ENCODE measurements around the gene FCHO2. TPM values are rescaled to one million over a fixed set of nuclear protein-coding genes. Genes with fewer than 3 reads are reported as not detected.
"Not testable (repeated sequence)": the region's sequence is repeated elsewhere in the genome, so short reads cannot be mapped to it uniquely, and the experiment has no call there.

The FCHO2 gene
- total RNA-seq, 1 donor from 2014 or later = 5.3 TPM

- intact Hi-C loops (cut with micrococcal nuclease) = no loop called here
These were observed 66.8 kb downstream of the FCHO2 start for GRCh38 chr5:73022471-73023169.

GRCh38 chr5:73024946-73025544 is 69.2 kb downstream of the FCHO2 start:
- H3K4me1 Mint-ChIP-seq; DNase-seq; ATAC-seq (ENCODE audit: low read depth); H3K36me3 Mint-ChIP-seq (ENCODE audit: low read depth); H3K4me3 Mint-ChIP-seq; H3K27ac Mint-ChIP-seq; CTCF ChIA-PET; intact Hi-C loops (cut with micrococcal nuclease); H3K27me3 Mint-ChIP-seq; POLR2A ChIA-PET; H3K9me3 Mint-ChIP-seq: not testable (repeated sequence)

More at GRCh38 chr5:73022471-73023169, 66.8 kb downstream of the FCHO2 start:
- Mint-ChIP-seq H3K4me3 (no peak overlapping the region), H3K4me1 (no peaks in the 10 kb centered on the region), H3K27me3 (no peaks in the 10 kb centered on the region), H3K36me3 (ENCODE audit: low read depth) (peaks cover 2% of the 10 kb centered on the region), H3K9me3 (no peaks in the 10 kb centered on the region), H3K27ac (no peak overlapping the region)
- ChIA-PET CTCF (no interaction called here), POLR2A (interaction anchor here (0.7 kb wide), 1 partner anchor 19 kb away, joined by 4 read pairs; no protein-coding TSS in a partner anchor)
- DNase-seq (no peak), ATAC-seq (ENCODE audit: low read depth) (no peak)
- TF ChIP-seq CTCF (IDR thresholded peaks at IDR 0.05) = no peak

- TF ChIP-seq CTCF (IDR thresholded peaks at IDR 0.05) = no peak
- peaks cover 2% of the 10 kb centered on the region for H3K36me3 Mint-ChIP-seq (ENCODE audit: low read depth)
- POLR2A ChIA-PET = no interaction called here
- no peaks in the 10 kb centered on the region for H3K27me3 Mint-ChIP-seq
- no peak overlapping the region for H3K4me3 Mint-ChIP-seq
- CTCF ChIA-PET = no interaction called here
- intact Hi-C loops (cut with micrococcal nuclease) = no loop called here
- DNase-seq = no peak
- no peaks in the 10 kb centered on the region for H3K4me1 Mint-ChIP-seq
- ATAC-seq (ENCODE audit: low read depth) = no peak
- H3K27ac Mint-ChIP-seq = no peak overlapping the region
- no peaks in the 10 kb centered on the region for H3K9me3 Mint-ChIP-seq
These were observed 71.5 kb downstream of the FCHO2 start for GRCh38 chr5:73027361-73027760.

GRCh38 chr5:73027816-73028215 is 72.0 kb downstream of the FCHO2 start:
- ChIA-PET POLR2A (interaction anchor here (0.7 kb wide), 1 partner anchor 214 kb away, joined by 5 read pairs; no protein-coding TSS in a partner anchor), CTCF (no interaction called here)
- Mint-ChIP-seq H3K4me1 (no peaks in the 10 kb centered on the region), H3K27ac (no peak overlapping the region), H3K4me3 (no peak overlapping the region), H3K36me3 (ENCODE audit: low read depth) (peaks cover 2% of the 10 kb centered on the region), H3K9me3 (no peaks in the 10 kb centered on the region), H3K27me3 (no peaks in the 10 kb centered on the region)
- intact Hi-C loops (cut with micrococcal nuclease) = no loop called here
- DNase-seq = no peak
- TF ChIP-seq CTCF (IDR thresholded peaks at IDR 0.05) = no peak
- no peak for ATAC-seq (ENCODE audit: low read depth)

GRCh38 chr5:73028991-73029595 is 73.3 kb downstream of the FCHO2 start:
- intact Hi-C loops (cut with micrococcal nuclease) = no loop called here
- no peak overlapping the region for H3K27ac Mint-ChIP-seq
- no peak for DNase-seq

More at GRCh38 chr5:73028991-73029595, 73.3 kb downstream of the FCHO2 start:
- Mint-ChIP-seq H3K4me3 (no peak overlapping the region), H3K4me1 (no peaks in the 10 kb centered on the region), H3K27me3 (no peaks in the 10 kb centered on the region), H3K9me3 (no peaks in the 10 kb centered on the region), H3K36me3 (ENCODE audit: low read depth) (peaks cover 2% of the 10 kb centered on the region)
- POLR2A ChIA-PET = no interaction called here
- CTCF ChIA-PET = no interaction called here
- no peak for ATAC-seq (ENCODE audit: low read depth)
- no peak for TF ChIP-seq CTCF (IDR thresholded peaks at IDR 0.05)

Measured in activated B cell treated with CpG ODN at 0.5 μM for 24 hours (primary cell).